PC-3 (cell line): ENCODE measurements around the gene TMED6.

Experiments
- CTCF ChIP-seq: fragments of 300-600 bp; sonication (generic); conservative IDR thresholded peaks from 2 replicates; pipeline ENCODE4 v1.5.1; 2017; ENCODE audit warnings: antibody characterized with exemption, low read depth, mild to moderate bottlenecking, low read length
- EZH2 ChIP-seq: fragments of 300-600 bp; sonication (generic); IDR thresholded peaks from one replicate; pipeline ENCODE4 v1.6.1; 2017; ENCODE audit warnings: antibody characterized with exemption, mild to moderate bottlenecking, low read length; ENCODE audit not compliant: unreplicated experiment
- EZH2phosphoT487 ChIP-seq: fragments of 300-600 bp; sonication (generic); IDR thresholded peaks from 2 replicates; pipeline ENCODE4 v1.6.1; 2018; ENCODE audit warnings: mild to moderate bottlenecking, antibody characterized with exemption, low read length, borderline replicate concordance

GRCh38 chr16:69393898-69394849 lies 42.6 kb upstream of the TMED6 start:
- TF ChIP-seq CTCF (no peak), EZH2phosphoT487 (no peak), EZH2 (no peak)
